GM18508 (cell line): ENCODE data around the gene TBC1D22B.
A peak's percentile ranks its signal among the peaks of the same experiment; 100 is the strongest.

ENCODE experiments used
- ATAC-seq: cut with Tn5 transposase; IDR thresholded peaks from one replicate; pipeline ENCODE4 v1.9.1; 2021; ENCODE audit warnings: moderate number of reproducible peaks; ENCODE audit not compliant: insufficient read depth, unreplicated experiment

The TBC1D22B gene

GRCh38 chr6:37347177-37347576 lies 89.6 kb downstream of the TBC1D22B start:
- ATAC-seq, result no peak

- no peak for ATAC-seq
These were observed 90.1 kb downstream of the TBC1D22B start for GRCh38 chr6:37347670-37348111.

- no peak for ATAC-seq
These were observed 93.5 kb downstream of the TBC1D22B start for GRCh38 chr6:37351027-37351426.

GRCh38 chr6:37352384-37352783 lies 94.8 kb downstream of the TBC1D22B start:
- ATAC-seq, result no peak

GRCh38 chr6:37353761-37354525 lies 96.4 kb downstream of the TBC1D22B start, which contains the start of gene RNF8:
Gene RNF8, plus strand, starts transcription at chr6:37353983. Its CDS starts 182 bp downstream, at chr6:37354165.
- ATAC-seq, result peak; percentile 68

GRCh38 chr6:37354526-37355384 lies 97.2 kb downstream of the TBC1D22B start:
- ATAC-seq, result no peak

- no peak for ATAC-seq
These were observed 99.7 kb downstream of the TBC1D22B start for GRCh38 chr6:37357288-37357687.

- no peak for ATAC-seq
These were observed 100.3 kb downstream of the TBC1D22B start for GRCh38 chr6:37357860-37358259.

- no peak for ATAC-seq
These were observed 101.5 kb downstream of the TBC1D22B start for GRCh38 chr6:37359039-37359438.

GRCh38 chr6:37362101-37362828 lies 104.7 kb downstream of the TBC1D22B start:
- no peak for ATAC-seq

GRCh38 chr6:37365791-37366190 lies 108.2 kb downstream of the TBC1D22B start:
- ATAC-seq, result no peak

GRCh38 chr6:37366910-37367309 lies 109.3 kb downstream of the TBC1D22B start:
- no peak for ATAC-seq

GRCh38 chr6:37368961-37369320 lies 111.4 kb downstream of the TBC1D22B start:
- ATAC-seq, result no peak

GRCh38 chr6:37369321-37370201 lies 112.0 kb downstream of the TBC1D22B start:
- ATAC-seq, result no peak

- no peak for ATAC-seq
These were observed 113.8 kb downstream of the TBC1D22B start for GRCh38 chr6:37371154-37372083.

- ATAC-seq, result no peak
These were observed 114.5 kb downstream of the TBC1D22B start for GRCh38 chr6:37372116-37372515.

- no peak for ATAC-seq
These were observed 116.4 kb downstream of the TBC1D22B start for GRCh38 chr6:37373822-37374471.

- ATAC-seq, result no peak
These were observed 117.8 kb downstream of the TBC1D22B start for GRCh38 chr6:37375376-37375775.
